Neural progenitor cell (in vitro differentiated cells): ENCODE data around the gene SBF2.

Source experiments
- CTCF ChIP-seq: fragments of 200-600 bp; sonication (generic); IDR thresholded peaks from 2 replicates; pipeline ENCODE4 v1.5.1; 2017; ENCODE audit warnings: antibody characterized with exemption, mild to moderate bottlenecking
- EZH2 ChIP-seq: fragments of 200-600 bp; sonication (generic); IDR thresholded peaks from 2 replicates; pipeline ENCODE4 v1.6.1; 2017; ENCODE audit warnings: antibody characterized with exemption, mild to moderate bottlenecking, moderate library complexity

GRCh38 chr11:9735919-9736318 lies 558.1 kb downstream of the SBF2 start:
- TF ChIP-seq CTCF = no peak
- no peak for TF ChIP-seq EZH2
